ENCODE results near the gene UBR4.

Gene UBR4

GRCh38 chr1:19068639-19069276, 141.3 kb downstream of the UBR4 start:
- no peak for DNase-seq

GRCh38 chr1:19067912-19068638, 142.0 kb downstream of the UBR4 start:
- no peak for DNase-seq

- DNase-seq = no peak
Measured at GRCh38 chr1:19067182-19067911, 142.7 kb downstream of the UBR4 start.

- no peak for DNase-seq
Measured at GRCh38 chr1:19066874-19067181, 143.2 kb downstream of the UBR4 start.

GRCh38 chr1:19066248-19066873, 143.7 kb downstream of the UBR4 start:
- DNase-seq = no peak

GRCh38 chr1:19065526-19066247, 144.4 kb downstream of the UBR4 start:
- no peak for DNase-seq

GRCh38 chr1:19064906-19065450, 145.1 kb downstream of the UBR4 start:
- DNase-seq = no peak

GRCh38 chr1:19063122-19063521, 146.9 kb downstream of the UBR4 start:
- DNase-seq = no peak

GRCh38 chr1:19062258-19063029, 147.6 kb downstream of the UBR4 start:
- DNase-seq = no peak

- no peak for DNase-seq
Measured at GRCh38 chr1:19061798-19062197, 148.3 kb downstream of the UBR4 start.

- DNase-seq = no peak
Measured at GRCh38 chr1:19061343-19061742, 148.7 kb downstream of the UBR4 start.

GRCh38 chr1:19059773-19060172, 150.3 kb downstream of the UBR4 start:
- DNase-seq = no peak

GRCh38 chr1:19058476-19058797, 151.6 kb downstream of the UBR4 start:
- no peak for DNase-seq

GRCh38 chr1:19057784-19058475, 152.1 kb downstream of the UBR4 start:
- no peak for DNase-seq

GRCh38 chr1:19057182-19057779, 152.8 kb downstream of the UBR4 start:
- no peak for DNase-seq

- DNase-seq = no peak
Measured at GRCh38 chr1:19055701-19056100, 154.4 kb downstream of the UBR4 start.

GRCh38 chr1:19055001-19055400, 155.1 kb downstream of the UBR4 start:
- DNase-seq = no peak

GRCh38 chr1:19054216-19054615, 155.8 kb downstream of the UBR4 start:
- DNase-seq = no peak

GRCh38 chr1:19053486-19053885, 156.6 kb downstream of the UBR4 start:
- DNase-seq = no peak

- DNase-seq = no peak
Measured at GRCh38 chr1:19049798-19050197, 160.3 kb downstream of the UBR4 start.

All from CD4-positive, alpha-beta T cell treated with Interleukin-4 for 1 hour (primary cell).